Erythroblast (primary cell): ENCODE results near the gene DHRS3.
A peak's percentile ranks its signal among the peaks of the same experiment; 100 is the strongest.

Experiments used
- GATA1 ChIP-seq: IDR thresholded peaks from 2 replicates; pipeline ENCODE4 v1.6.1; 2011; ENCODE audit warnings: low read depth, mild to moderate bottlenecking, control low read depth, low read length, moderate library complexity
- POLR2A ChIP-seq: IDR thresholded peaks from 2 replicates; pipeline ENCODE4 v1.6.1; 2011; ENCODE audit warnings: mild to moderate bottlenecking, low read length

DNA sequence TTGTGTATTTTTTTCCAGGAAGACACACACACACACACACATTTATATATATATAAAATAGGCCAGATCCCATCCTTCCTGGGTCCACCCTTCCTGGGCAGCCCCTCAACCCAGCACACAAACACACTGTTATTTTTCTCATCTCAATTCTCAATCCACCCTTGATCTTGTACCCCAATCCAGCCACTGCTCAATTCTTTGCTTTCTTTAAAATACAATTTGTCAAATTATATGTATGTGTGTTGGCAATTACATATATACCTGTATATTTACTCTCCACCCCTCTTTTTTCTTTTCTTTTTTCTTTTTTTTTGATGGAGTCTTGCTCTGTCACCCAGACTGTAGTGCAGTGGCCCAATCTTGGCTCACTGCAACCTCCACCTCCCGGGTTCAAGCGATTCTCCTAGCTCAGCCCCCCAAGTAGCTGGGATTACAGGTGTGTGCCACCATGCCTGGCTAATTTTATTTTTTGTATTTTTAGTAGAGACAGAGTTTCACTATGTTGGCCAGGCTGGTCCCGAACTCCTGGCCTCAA lies 88.3 kb downstream of the DHRS3 start:
- TF ChIP-seq POLR2A (peak; percentile 12), GATA1 (no peak)
